ENCODE data around the gene NELL1. TPM values are rescaled to one million over a fixed set of nuclear protein-coding genes. Genes with fewer than 3 reads are reported as not detected.

NELL1 gene
- total RNA-seq, 1 donor from 2014 or later: 9.4 TPM

GRCh38 chr11:20668131-20668809 lies 1.1 kb upstream of the NELL1 start:
- no peak for DNase-seq

- no peak for DNase-seq
Measured at GRCh38 chr11:20669820-20670684, 666 bp downstream of the NELL1 start.

GRCh38 chr11:20670932-20671403 lies 1.6 kb downstream of the NELL1 start:
- no peak for DNase-seq

GRCh38 chr11:20671856-20672546 lies 2.6 kb downstream of the NELL1 start:
- no peak for DNase-seq

- no peak for DNase-seq
Measured at GRCh38 chr11:20672575-20672974, 3.2 kb downstream of the NELL1 start.

GRCh38 chr11:20676658-20677057 lies 7.3 kb downstream of the NELL1 start:
- no peak for DNase-seq

- DNase-seq: no peak
Measured at GRCh38 chr11:20688761-20689160, 19.4 kb downstream of the NELL1 start.

- DNase-seq: no peak
Measured at GRCh38 chr11:20707876-20708275, 38.5 kb downstream of the NELL1 start.

GRCh38 chr11:20712912-20713311 lies 43.5 kb downstream of the NELL1 start:
- DNase-seq: no peak

- DNase-seq: no peak
Measured at GRCh38 chr11:20715464-20715863, 46.1 kb downstream of the NELL1 start.

- DNase-seq: no peak
Measured at GRCh38 chr11:20715931-20716330, 46.5 kb downstream of the NELL1 start.

- no peak for DNase-seq
Measured at GRCh38 chr11:20719821-20720220, 50.4 kb downstream of the NELL1 start.

GRCh38 chr11:20723366-20723765 lies 54.0 kb downstream of the NELL1 start:
- DNase-seq: no peak

- no peak for DNase-seq
Measured at GRCh38 chr11:20729597-20730105, 60.3 kb downstream of the NELL1 start.

GRCh38 chr11:20731676-20732215 lies 62.4 kb downstream of the NELL1 start:
- DNase-seq: no peak

GRCh38 chr11:20739107-20739506 lies 69.7 kb downstream of the NELL1 start:
- no peak for DNase-seq

- no peak for DNase-seq
Measured at GRCh38 chr11:20739577-20739976, 70.2 kb downstream of the NELL1 start.

- DNase-seq: no peak
Measured at GRCh38 chr11:20754933-20755332, 85.5 kb downstream of the NELL1 start.

GRCh38 chr11:20759541-20759940 lies 90.2 kb downstream of the NELL1 start:
- no peak for DNase-seq

GRCh38 chr11:20760811-20761210 lies 91.4 kb downstream of the NELL1 start:
- DNase-seq: no peak

- DNase-seq: no peak
Measured at GRCh38 chr11:20762116-20762844, 92.9 kb downstream of the NELL1 start.

- no peak for DNase-seq
Measured at GRCh38 chr11:20762980-20763379, 93.6 kb downstream of the NELL1 start.
